GM21786 (cell line): ENCODE results near the gene POLD2.

Source experiments
- ATAC-seq: cut with Tn5 transposase; IDR thresholded peaks from one replicate; pipeline ENCODE4 v1.9.1; 2021; ENCODE audit not compliant: unreplicated experiment

Gene POLD2

DNA sequence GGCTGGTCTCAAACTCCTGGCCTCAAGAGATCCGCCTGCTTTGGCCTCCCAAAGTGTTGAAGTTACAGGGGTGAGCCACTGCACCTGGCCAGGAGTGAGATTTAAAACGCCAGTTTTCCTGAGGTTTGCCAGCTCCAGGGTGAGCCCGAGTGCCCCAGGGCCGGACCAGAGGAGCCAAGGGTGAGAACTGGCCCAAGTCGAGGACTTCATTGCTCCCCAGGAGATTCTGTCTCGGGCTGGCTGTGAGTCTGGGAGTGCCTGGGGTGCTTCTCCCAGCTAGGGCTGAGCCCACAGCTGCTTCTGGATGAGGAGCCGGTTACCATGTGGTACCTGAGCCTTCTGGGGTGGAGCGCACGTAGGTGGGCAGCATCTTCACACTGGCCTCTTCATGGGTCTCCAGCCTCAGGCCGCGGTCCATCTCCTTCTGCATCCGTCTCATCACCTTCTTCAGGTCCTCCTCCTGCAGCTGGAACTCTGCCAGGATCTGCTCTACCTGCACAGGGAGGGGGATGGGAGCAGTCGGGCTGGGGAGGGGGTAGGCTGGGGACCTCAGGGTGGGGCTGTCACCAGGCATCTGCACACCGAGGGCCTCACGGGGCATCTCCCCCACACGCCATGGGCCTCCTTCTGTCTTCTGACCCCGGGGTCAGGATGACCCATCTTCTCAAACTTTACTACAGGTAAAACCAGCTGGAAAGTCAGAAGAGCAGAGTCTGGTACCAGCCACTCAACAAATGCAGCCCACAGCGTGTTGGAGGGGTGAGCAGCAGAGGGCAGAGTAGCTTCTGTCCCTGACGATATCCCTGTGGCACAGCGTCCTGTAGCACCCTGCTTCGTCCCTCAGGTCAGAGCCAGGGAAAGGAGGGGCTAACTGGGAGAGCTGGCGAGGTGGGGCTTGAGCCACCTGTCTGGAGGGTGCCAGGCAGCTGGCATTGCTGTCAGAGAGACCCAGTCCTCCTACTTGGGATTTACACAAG lies 29.9 kb upstream of the POLD2 start:
- no peak for ATAC-seq

DNA sequence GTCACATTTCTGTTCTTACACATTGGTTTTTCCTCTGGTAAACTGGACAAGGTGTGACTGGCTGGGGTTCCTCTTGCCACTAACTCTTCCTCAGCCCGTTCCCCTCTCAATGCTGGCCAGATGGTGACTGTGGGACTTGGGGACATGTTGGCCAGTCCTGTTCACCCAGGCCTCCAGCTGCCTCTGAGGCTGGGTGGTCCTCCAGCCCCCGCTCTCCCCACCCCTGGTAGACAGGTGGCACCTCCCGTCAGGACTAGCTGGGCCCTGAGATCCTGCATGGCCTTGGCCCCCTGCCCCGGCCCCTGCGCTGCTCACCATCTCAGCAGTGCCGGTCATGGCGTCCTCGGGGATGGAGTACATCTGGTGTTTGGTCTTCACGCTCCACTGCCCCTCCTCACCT lies 28.6 kb upstream of the POLD2 start:
- no peak for ATAC-seq

DNA sequence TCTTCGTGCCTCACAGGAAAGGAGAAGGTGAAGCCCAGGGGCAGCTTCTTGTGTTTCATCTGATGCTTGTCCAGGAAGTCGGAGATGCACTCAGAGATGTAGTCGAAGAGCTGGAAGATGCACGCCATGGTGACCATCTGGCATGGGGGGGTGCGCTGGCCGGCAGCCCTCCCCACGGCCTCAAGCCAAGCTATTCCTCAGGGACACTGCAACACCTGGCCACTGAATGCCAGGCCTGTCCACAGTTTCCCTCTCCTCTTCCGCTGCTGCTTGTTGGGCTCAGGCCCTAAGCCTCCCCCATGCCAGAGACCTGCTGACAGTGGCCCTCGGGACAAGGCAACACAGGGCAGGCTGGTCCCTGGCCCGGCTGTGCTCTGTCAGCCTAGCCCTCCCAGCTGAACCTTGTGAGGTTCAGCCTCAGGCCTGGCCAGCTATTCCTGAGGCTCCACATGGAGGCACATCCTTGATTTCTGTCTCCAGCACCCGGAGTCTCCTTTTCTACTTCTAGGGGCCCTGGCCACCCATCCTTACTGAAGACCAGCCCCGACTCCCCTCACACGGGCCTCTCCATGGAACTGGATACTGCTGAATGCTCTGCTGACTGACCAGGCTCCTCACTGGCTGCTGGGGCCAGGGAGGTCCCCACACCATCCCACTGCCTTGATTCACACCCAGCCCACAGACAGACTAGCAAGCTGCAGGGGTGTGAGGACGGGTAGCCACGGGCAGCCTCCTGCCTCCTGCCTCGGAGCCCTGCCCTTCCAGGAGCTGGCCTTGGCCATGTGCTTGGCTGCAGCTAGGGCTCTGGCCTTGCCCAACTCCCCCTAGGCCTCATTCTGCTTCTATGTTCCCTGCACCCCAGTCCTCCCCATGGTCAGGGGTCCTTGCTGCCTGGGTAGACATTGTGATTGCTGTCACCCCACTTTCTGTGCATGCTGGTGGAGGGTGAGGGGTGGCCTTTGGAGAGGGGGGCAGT lies 27.9 kb upstream of the POLD2 start:
- ATAC-seq = no peak

DNA sequence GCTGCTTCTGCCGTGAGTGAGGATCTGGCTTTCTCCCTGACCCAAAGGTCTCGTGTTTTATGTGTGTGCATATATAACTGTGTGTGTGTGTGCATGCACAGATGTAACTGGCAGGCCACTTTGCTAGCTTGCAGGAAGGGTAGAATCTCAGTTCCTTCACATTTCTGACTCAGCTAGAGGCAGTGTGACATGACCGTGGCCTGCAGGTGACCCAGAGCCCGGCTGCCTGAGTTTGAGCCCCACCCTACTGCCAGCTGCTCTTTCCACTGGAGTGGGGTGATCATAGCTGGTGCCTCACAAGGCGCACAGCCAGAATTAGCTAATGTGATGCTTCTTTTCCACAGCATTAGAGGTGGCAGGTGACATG lies 27.1 kb upstream of the POLD2 start:
- peak; percentile 77 for ATAC-seq

DNA sequence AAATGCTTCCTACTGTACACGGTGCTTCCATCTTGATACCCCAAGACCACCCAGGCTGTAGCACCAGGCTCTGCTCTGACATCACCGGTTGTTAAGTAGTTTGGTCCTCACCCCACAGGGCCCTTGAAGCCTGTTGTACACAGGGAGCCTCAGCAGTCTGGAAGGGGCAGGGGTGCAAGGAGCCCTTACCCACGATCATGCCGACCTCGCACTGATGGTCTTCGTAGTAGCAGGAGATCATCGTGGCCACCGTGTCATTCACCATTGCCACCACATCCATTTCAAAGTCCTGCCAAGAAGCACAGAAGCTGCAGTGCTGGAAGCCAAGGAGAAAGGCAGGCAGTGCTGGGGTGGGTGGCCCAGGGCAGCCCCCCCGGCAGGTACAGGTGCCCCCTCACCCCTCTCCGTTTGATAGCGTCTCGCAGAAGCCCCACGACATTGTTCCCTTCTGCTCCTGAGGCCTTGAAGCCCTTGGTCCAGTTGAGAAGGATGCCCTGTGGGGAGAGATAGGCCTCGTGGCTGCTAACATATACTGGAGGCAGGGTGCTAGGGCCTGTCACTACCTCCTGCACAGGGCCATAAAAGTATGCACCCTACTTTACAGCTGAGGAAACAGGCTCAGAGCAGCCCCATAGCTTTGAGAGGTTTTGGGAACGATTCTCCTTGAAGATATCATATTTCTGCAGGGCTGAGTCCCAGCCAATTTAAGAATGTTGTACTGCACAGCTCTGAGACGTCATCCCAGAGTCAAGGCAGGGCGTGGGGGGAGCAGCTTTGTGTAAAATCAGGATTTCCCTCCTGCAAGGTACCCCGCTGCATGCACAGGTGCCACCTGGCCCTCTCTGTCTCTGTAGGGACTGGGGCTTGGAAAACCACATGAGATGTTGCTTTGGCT lies 26.5 kb upstream of the POLD2 start:
- no peak for ATAC-seq

DNA sequence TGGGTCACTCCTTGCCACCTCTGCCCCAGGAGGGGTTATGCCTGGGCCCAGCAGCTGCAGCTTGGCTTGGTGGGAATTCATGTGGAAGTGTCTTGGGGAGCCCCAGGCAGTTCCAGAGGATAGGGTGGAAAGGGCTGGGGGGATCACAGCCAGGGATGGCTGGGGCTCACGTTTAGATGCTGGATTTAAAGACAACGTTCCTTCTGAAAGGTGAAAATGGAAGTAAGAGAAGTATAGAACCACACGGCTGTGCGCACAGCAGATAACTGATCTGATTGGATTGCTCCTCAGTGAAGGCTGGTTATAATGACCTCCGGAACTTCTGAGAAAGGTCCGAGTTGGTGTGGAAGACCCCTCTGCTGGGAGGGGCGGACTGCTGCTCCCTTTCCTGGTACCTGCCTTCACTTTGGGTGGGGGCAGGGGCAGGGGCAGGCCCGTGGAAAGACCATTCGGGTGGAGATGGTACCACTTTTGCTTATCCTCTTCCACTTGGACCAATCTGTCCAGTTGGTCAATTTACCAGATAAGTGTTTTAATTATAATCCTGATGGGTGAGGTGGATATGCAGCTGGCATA lies 25.7 kb upstream of the POLD2 start:
- no peak for ATAC-seq

DNA sequence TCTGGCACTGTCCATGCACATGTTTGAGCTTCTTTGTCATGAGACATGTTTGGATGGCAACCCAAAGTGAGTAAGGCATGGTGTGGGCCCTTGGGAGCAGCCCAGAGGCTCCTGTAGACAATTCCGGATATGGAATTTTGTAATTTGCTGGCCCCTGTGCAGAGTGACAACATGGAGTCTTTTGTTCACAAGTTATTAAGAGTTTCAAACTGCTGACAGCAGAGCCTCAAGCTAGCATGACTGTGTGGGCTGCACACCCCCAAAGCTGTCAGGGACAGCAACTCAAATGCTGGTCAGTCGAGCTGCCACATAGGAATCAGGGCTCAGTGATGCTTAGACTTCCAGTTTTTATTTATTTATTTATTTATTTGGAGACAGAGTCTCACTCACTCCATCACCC lies 24.8 kb upstream of the POLD2 start:
- no peak for ATAC-seq

DNA sequence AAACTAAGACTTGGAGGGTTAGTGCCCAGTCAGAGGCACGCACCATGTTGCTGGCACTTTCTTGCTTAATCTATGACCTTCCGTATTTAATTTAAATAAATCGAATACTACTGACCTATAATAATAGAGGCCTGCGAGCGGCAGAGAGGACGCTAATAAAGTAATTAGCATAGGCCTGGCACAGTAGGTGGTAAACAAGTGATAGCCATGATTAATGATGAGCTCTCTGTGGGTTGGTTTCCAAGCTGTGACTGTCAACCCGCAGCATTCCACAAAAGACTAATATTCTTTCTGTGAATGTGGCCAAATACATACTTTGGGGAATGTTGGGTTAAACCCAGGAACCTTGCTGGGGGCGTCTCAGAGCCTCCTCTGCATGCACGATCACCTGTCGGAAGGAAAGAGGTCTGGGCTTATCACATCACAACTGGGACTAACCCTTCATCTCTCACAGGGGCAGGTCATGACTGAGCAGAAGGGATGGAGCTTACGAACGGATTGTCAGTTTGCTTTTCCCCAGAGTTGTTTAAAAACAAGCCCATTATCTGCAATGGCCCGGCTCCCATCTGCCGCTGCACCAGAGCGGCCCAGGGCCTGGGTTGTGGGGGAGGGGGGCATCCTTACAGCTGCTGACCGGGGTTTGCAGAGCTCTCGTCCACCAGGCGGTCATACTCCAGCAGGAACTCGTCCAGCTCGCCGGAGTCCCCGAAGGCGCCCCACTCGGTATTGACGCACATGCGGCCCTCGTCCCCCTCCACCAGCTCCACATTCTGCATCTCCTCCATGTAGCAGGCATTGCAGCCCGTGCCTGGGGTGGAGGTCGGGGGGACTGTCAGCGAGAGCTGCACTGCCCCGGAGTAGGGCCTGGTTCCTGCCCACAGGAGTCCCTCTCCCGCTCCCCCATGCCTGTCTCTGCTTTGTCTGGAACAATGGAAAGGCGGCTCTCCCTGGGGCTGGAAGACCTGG lies 24.0 kb upstream of the POLD2 start:
- no peak for ATAC-seq

DNA sequence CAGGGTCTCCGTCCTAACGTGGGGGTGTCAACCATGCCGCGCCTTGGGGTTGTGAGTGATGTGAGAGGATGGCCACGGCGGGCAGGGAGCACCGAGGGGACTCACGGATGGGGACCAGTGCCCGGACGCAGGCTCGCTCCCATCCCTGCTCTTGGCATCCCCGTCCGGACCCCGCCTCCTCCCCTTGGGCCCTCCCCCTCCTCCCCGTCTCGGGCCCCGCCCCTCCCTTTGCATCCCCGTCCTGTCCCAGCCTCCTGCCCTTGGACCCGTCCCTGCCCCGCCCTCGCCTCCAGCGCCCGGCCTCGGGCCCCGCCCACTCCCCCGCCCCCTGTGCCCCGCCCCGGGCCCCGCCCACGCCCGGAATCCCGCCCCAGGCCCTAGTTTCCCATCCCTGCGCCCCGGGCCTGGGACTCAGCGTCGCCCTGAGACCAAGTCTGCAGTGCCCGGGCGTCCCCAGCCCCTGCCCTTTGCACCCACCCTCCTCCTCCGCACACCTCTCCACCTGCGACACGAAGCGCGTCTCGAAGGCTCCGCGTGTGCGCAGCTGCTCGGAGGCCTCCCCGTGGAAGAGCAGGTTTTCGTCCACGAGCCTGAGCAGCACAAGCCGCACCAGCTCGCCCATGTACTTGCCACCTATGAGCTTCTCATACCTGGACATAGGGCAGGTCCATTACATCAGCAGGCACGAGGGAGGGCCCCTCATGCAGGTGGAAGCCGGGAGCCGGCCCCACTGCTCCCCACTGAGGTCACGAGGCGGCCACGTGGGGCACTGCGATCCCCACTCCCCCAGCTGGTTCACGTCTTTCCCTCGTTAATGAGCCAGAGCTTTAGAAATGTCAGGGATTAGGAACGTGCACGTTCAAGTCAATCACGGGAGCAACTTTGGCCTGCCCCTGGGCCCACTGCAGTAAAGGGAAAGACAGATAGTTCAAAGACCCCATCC lies 22.9 kb upstream of the POLD2 start:
- no peak for ATAC-seq

DNA sequence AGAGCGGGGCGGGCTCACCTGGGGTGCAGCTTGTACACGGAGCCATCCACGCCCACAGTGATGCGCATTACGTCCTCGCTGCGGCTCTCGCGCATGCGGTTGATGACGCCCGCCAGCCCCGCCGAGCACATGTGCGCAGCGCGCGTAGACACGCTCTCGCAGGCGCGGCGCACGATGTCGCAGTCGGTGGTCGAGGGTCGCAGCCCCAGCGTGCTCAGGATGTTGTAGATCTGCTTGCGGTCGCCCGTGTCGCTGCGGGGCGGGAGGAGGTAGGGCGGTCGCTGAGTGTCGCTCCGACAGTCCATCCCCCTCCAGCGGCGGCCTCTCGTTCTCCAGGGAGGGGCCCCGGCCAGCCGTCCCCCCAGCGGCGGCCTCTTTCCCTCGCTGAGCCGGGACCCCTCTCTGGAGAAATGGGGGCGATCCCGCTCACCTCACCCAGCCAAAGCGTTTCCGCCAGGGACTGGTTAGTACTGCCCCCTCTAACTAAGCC lies 22.2 kb upstream of the POLD2 start:
- ATAC-seq = no peak

DNA sequence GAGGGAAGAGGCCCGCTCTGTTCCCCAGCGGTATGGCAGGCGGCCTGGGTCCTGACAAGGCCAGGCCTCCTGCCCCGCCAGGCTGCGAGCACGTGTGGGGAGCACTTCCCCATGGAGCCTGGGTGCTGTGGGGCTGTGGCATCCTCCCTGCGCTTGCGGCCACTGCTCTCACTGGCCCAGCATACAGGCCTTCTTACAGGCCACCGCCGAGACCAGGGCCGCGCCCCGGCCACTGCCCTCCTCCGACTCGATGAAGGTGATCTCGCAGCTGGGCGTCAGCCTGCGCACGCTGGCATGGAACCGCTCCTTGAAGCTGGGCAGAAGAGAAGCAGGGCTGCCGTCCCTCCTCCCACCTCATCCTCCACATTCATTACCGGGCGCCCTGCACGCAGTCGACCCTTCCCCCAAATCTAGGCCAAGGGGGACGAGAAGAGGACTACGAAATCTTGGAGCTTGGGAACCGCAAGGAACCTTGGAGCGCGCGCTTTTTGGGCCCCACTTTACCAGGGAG lies 21.7 kb upstream of the POLD2 start:
- ATAC-seq = no peak

DNA sequence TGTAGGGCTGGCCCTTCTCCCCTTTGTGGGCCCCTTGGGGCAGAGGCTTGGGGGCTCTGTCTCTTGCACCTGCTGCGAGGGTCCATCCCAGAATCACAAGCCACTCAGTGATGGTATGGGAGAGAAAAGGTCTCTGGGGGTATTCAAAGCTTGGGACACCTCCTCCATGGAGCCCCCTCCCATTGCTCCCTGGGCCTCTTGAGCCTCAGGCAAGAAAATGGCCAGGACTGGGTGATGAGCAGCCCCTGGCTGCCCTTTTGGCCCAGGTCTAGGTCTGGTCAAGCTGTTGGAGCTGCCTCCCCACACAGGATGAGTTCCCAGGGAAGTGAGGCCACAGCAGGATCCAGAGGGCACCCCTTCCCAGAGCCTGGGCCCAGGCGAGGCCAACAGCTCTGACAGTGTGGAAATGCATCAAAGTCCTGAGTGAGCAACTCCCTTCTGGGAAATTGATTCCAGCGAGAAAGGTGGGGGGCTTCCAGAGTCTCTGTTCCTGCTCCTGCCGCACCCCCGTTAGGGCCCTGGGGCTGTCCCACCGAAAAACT lies 21.1 kb upstream of the POLD2 start:
- no peak for ATAC-seq

DNA sequence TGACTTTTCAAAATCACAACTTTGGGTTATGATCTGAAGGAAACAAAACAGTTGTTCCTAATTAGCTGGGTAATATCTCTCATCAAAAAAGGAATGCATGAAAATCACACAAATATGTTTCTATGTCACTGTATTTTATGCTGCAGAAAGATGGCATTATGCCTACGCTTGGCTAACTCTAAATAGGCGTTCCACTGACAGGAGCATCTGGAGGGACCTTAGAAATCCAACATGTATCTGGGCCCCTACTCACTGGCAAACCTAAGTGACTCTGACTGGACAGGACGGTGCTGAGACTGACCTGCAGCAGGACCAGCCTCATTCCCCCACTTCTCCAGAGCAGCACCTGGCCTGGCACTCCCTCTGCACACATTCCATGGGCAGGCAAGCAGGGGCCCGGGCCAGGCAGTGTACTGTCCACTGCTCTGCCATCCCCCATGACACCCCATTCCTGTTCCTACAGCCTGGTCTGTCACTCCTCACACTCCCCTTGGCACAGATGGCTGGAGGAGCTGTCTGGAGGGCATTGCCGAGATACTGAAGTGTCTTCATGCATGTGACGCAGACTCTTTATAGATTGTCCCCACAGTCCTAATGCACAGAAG lies 20.4 kb upstream of the POLD2 start:
- ATAC-seq = no peak

DNA sequence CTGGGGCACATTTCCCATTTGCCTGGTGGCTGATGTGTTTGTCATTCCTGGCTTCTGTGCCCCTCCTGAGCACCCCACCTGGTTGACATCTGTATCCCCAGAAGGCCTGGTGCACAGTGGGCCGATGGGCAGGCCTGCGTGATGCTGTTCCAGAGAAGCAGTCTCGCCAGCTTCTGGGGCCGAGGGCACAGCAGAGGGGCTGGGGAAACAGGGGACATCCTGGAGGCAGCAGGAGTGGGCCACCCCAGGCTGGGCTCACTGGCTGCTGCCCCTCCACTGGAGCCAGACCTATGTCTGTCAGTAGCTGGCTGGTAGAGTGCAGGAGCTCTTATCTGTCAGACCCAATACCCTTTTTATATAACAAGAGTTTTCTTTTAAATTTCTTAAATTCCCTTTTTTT lies 18.7 kb upstream of the POLD2 start:
- ATAC-seq = no peak

DNA sequence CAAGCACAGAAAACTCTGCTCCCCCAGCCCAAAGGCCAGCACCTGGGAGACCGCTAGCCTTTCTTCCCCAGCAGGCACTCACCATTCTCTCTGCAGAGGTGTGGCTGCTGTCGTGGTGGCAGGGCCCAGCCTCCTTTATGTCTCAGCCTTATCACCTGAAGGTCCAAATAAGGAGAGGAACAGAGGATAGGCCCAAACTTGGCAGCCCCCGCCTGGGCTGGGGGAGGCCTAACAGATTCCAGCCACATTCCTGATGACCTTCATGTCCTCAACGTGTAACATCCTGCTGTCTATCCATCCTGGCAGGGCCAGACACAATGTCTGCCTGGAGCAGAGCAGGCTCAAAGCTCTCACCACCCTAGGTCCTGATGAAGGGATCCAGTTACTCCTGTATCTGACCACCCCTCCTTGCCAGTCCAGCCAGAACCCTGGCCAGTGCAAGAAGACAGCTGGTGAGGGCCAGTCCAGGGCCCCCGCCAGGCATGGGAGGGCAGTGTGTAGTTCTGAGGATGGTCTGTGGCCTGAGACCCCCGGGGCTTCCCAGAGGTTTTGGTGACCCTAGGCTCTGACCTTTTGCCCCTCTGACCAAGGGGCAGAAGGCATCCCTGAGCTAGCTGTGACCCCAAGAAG lies 18.0 kb upstream of the POLD2 start, which contains the start of gene MYL7:
Gene MYL7, minus strand, starts transcription at position 112 of the 630 bp plus-strand sequence. Its CDS starts 27 bp downstream, at position 85.
- ATAC-seq = no peak

DNA sequence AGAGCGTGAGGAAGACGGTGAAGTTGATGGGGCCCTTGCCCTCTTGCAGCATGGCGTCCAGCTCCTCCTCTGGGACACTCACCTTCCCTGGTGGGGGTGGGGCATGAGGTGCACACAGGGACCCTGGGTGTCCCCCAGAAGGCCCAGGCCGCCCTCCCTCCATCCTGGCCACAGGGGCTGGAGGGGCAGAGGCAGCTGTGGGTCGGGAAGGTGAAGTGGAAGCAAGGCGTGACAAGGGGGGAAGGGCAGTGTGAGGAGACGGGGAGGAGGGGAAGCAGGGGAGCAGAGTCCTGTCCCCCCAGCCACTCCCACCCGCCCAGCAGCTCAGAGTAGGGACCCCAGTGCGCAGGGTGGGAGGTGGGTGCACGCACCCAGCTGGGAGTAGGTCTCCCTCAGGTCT lies 17.0 kb upstream of the POLD2 start:
- ATAC-seq = no peak
